HepG2 (cell line): ENCODE data around the gene TFPI. TPM values are rescaled to one million over a fixed set of nuclear protein-coding genes. Genes with fewer than 3 reads are reported as not detected.

Experiments
- ASH2L ChIP-seq: fragments of 300-600, 200-600 bp; sonication (generic); IDR thresholded peaks from 2 replicates; pipeline ENCODE4 v1.7.0; 2017; ENCODE audit warnings: low read depth, mild to moderate bottlenecking, moderate library complexity, mixed read lengths, low read length; ENCODE audit not compliant: insufficient read length
- CEBPB ChIP-seq: IDR thresholded peaks from 2 replicates; pipeline ENCODE4 v1.6.1; 2011; ENCODE audit warnings: low read depth, low read length, improper control_type of control experiment, borderline replicate concordance
- EP300 ChIP-seq, 3 experiments: sonication (generic) in 1 of 3; formaldehyde crosslinking in 1 of 3; IDR thresholded peaks; 2 replicates each; pipeline versions ENCODE4 v1.5.1 to v1.6.1; 2011 to 2020; ENCODE audit warnings: low read depth in 2 of 3, low read length in 2 of 3, borderline replicate concordance in 1 of 3, improper control_type of control experiment in 1 of 3, mild to moderate bottlenecking in 1 of 3, missing genetic modification reagents in 1 of 3, moderate library complexity in 1 of 3
- PATZ1 ChIP-seq: sonication (generic); formaldehyde crosslinking; IDR thresholded peaks from 2 replicates; pipeline ENCODE4 v1.4.0; 2020; ENCODE audit warnings: missing genetic modification reagents
- RARA ChIP-seq: IDR thresholded peaks from 2 replicates; pipeline ENCODE4 v1.6.1; 2016; ENCODE audit warnings: missing genetic modification reagents, missing compliant biosample characterization
- SOX6 ChIP-seq, 2 experiments: fragments of 450-650 bp in 1 of 2; sonication (generic) in 1 of 2; formaldehyde crosslinking in 1 of 2; IDR thresholded peaks; 2 replicates each; pipeline versions ENCODE4 v1.4.0 to v1.6.1; 2017 to 2020; ENCODE audit warnings: antibody characterized with exemption in 1 of 2, mild to moderate bottlenecking in 1 of 2, missing genetic modification reagents in 1 of 2
- THAP8 ChIP-seq: sonication (generic); formaldehyde crosslinking; IDR thresholded peaks from 2 replicates; pipeline ENCODE4 v1.5.1; 2020; ENCODE audit warnings: missing genetic modification reagents, mild to moderate bottlenecking, borderline replicate concordance
- polyA plus RNA-seq, 8 experiments: library from polyadenylated mRNA; depleted of rRNA in 3 of 8; stranded (reverse) in 7 of 8; unstranded in 1 of 8; fragments of >200 nt; fragmentation: Illumina TruSeq in 4 of 8; extraction: Trizol in 4 of 8; gene quantifications; 2 replicates each; pipeline versions ENCODE4 v1.2.1 to v1.2.3, GENCODE V29; 2011 to 2016; ENCODE audit warnings: low read depth in 4 of 8, missing spikeins in 1 of 8, mixed read lengths in 1 of 8; ENCODE audit not compliant: insufficient read depth in 1 of 8
- total RNA-seq, 5 experiments: library from RNA; depleted of rRNA; stranded (reverse); fragments of >200 nt; fragmentation: Illumina TruSeq; extraction: Trizol; gene quantifications; 2 replicates each; pipeline ENCODE4 v1.2.3, GENCODE V29; 2016; ENCODE audit warnings: low read depth in 1 of 5
- TF ChIP-seq, protein P1 (sequence below): IDR thresholded peaks from 2 replicates; pipeline ENCODE4 v1.6.1; 2016; ENCODE audit warnings: mild to moderate bottlenecking
- TF ChIP-seq, protein P2 (sequence below): sonication (generic); formaldehyde crosslinking; IDR thresholded peaks from 2 replicates; pipeline ENCODE4 v1.5.1; 2020; ENCODE audit warnings: missing genetic modification reagents, mild to moderate bottlenecking, borderline replicate concordance

Gene TFPI
- total and polyA plus RNA-seq, 2 of the 13 experiments (the other 11 are each of a cell fraction or from before 2014, with no cell fraction given) = 301 to 436 TPM

GRCh38 chr2:187552828-187553681 is 1.2 kb downstream of the TFPI start (continued):
- TF ChIP-seq, protein P1, sequence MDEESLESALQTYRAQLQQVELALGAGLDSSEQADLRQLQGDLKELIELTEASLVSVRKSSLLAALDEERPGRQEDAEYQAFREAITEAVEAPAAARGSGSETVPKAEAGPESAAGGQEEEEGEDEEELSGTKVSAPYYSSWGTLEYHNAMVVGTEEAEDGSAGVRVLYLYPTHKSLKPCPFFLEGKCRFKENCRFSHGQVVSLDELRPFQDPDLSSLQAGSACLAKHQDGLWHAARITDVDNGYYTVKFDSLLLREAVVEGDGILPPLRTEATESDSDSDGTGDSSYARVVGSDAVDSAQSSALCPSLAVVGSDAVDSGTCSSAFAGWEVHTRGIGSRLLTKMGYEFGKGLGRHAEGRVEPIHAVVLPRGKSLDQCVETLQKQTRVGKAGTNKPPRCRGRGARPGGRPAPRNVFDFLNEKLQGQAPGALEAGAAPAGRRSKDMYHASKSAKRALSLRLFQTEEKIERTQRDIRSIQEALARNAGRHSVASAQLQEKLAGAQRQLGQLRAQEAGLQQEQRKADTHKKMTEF (CRISPR knock-in tag) = 0 out of 2 replicates have a peak, but pooled peaks have one; percentile 8
- peak in 1 of 2 experiments; percentile 55; a peak in 1 of 4 replicates for TF ChIP-seq EP300 (IDR thresholded peaks at IDR 0.05; ENCODE audit: low read depth in 2 of 2, low read length in 2 of 2)
- TF ChIP-seq EP300 (CRISPR knock-in tag; IDR thresholded peaks at IDR 0.05; ENCODE audit: borderline replicate concordance) = no peak
- 0 out of 2 replicates have a peak, but pooled peaks have one; percentile 7 for TF ChIP-seq CEBPB
- TF ChIP-seq SOX6 (IDR thresholded peaks at IDR 0.05) = no peak
- TF ChIP-seq SOX6 (CRISPR knock-in tag; IDR thresholded peaks at IDR 0.05) = peak; percentile 13; the same call in 1 of the 2 replicates
- TF ChIP-seq THAP8 = no peak
- no peak for TF ChIP-seq PATZ1 (CRISPR knock-in tag)
- 0 out of 2 replicates have a peak, but pooled peaks have one; percentile 32 for TF ChIP-seq RARA (CRISPR knock-in tag)
- TF ChIP-seq, protein P2, sequence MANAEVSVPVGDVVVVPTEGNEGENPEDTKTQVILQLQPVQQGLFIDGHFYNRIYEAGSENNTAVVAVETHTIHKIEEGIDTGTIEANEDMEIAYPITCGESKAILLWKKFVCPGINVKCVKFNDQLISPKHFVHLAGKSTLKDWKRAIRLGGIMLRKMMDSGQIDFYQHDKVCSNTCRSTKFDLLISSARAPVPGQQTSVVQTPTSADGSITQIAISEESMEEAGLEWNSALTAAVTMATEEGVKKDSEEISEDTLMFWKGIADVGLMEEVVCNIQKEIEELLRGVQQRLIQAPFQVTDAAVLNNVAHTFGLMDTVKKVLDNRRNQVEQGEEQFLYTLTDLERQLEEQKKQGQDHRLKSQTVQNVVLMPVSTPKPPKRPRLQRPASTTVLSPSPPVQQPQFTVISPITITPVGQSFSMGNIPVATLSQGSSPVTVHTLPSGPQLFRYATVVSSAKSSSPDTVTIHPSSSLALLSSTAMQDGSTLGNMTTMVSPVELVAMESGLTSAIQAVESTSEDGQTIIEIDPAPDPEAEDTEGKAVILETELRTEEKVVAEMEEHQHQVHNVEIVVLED (CRISPR knock-in tag) = 0 out of 2 replicates have a peak, but pooled peaks have one; percentile 22
- TF ChIP-seq ASH2L = peak; percentile 12
